NCI-H2081 (cell line): Measurements from ENCODE around the gene C5orf22.
"Not testable (repeated sequence)": the region's sequence is repeated elsewhere in the genome, so short reads cannot be mapped to it uniquely, and the experiment has no call there.

Source experiments
- DNase-seq, 2 experiments: peaks; one replicate each; lab custom pipeline; 2025; lab: John Stamatoyannopoulos, UW

Gene C5orf22

GRCh38 chr5:31553863-31554262, 21.8 kb downstream of the C5orf22 start:
- DNase-seq: no peak

- DNase-seq: no peak
Measured at GRCh38 chr5:31554552-31554951, 22.5 kb downstream of the C5orf22 start.

GRCh38 chr5:31556461-31556860, 24.4 kb downstream of the C5orf22 start:
- no peak for DNase-seq

GRCh38 chr5:31559942-31560341, 27.8 kb downstream of the C5orf22 start:
- DNase-seq: no peak

- no peak for DNase-seq
Measured at GRCh38 chr5:31561946-31562345, 29.8 kb downstream of the C5orf22 start.

- DNase-seq: no peak
Measured at GRCh38 chr5:31563216-31563615, 31.1 kb downstream of the C5orf22 start.

- not testable (repeated sequence) for DNase-seq
Measured at GRCh38 chr5:31566362-31566761, 34.3 kb downstream of the C5orf22 start.

GRCh38 chr5:31568302-31568835, 36.3 kb downstream of the C5orf22 start:
- no peak for DNase-seq

- no peak for DNase-seq
Measured at GRCh38 chr5:31569068-31569467, 37.0 kb downstream of the C5orf22 start.

GRCh38 chr5:31573494-31574142, 41.5 kb downstream of the C5orf22 start:
- no peak for DNase-seq

- DNase-seq: no peak
Measured at GRCh38 chr5:31574772-31575171, 42.7 kb downstream of the C5orf22 start.

GRCh38 chr5:31577438-31577837, 45.3 kb downstream of the C5orf22 start:
- DNase-seq: no peak

- no peak for DNase-seq
Measured at GRCh38 chr5:31579558-31579957, 47.5 kb downstream of the C5orf22 start.

GRCh38 chr5:31581498-31582099, 49.5 kb downstream of the C5orf22 start:
- DNase-seq: peak; percentile 37 to 51

GRCh38 chr5:31583129-31583528, 51.0 kb downstream of the C5orf22 start:
- no peak for DNase-seq

- no peak for DNase-seq
Measured at GRCh38 chr5:31585166-31585894, 53.2 kb downstream of the C5orf22 start.

GRCh38 chr5:31585895-31586270, 53.8 kb downstream of the C5orf22 start:
- DNase-seq: no peak

GRCh38 chr5:31587546-31587945, 55.4 kb downstream of the C5orf22 start:
- DNase-seq: no peak

- DNase-seq: no peak
Measured at GRCh38 chr5:31593665-31594064, 61.6 kb downstream of the C5orf22 start.

GRCh38 chr5:31596354-31596753, 64.3 kb downstream of the C5orf22 start:
- no peak for DNase-seq

- DNase-seq: no peak
Measured at GRCh38 chr5:31598640-31599611, 66.8 kb downstream of the C5orf22 start.

- DNase-seq: not testable (repeated sequence)
Measured at GRCh38 chr5:31602305-31602704, 70.2 kb downstream of the C5orf22 start.
